Upper lobe of left lung (tissue), 6 donors: ENCODE data around the gene AGBL1. TPM values are rescaled to one million over a fixed set of nuclear protein-coding genes. Genes with fewer than 3 reads are reported as not detected.
A peak's percentile ranks its signal among the peaks of the same experiment; 100 is the strongest.

ENCODE experiments used
- ATAC-seq, 2 donors: fragments of 200-7000 bp; cut with Tn5 transposase; one replicate each; pipeline ENCODE4 v1.9.1; 2022; ENCODE audit warnings: mild to moderate bottlenecking in 2 of 2, moderate library complexity in 2 of 2; ENCODE audit not compliant: low FRiP score in 2 of 2
- DNase-seq, 2 donors: peaks; one replicate each; pipeline ENCODE4 v3.0.0-alpha.2; 2019 to 2020
- H3K27ac ChIP-seq, 4 donors: fragments of 200-600 bp; sonication (generic); one replicate each; pipeline ENCODE4 v1.5.1; 2016 to 2019
- H3K27me3 ChIP-seq, 4 donors: fragments of 200-600 bp; sonication (generic); one replicate each; pipeline ENCODE4 v1.5.1; 2017 to 2019
- H3K36me3 ChIP-seq, 4 donors: fragments of 200-600 bp; sonication (generic); one replicate each; pipeline ENCODE4 v1.5.1; 2016 to 2019
- H3K4me1 ChIP-seq, 4 donors: fragments of 200-600 bp; sonication (generic); one replicate each; pipeline ENCODE4 v1.5.1; 2018 to 2019
- H3K4me3 ChIP-seq, 4 donors: fragments of 200-600 bp; sonication (generic); one replicate each; pipeline ENCODE4 v1.5.1; 2017 to 2019; ENCODE audit warnings: mild to moderate bottlenecking in 2 of 4, moderate library complexity in 1 of 4
- H3K9me3 ChIP-seq, 4 donors: fragments of 200-600 bp; sonication (generic); one replicate each; pipeline ENCODE4 v1.5.1; 2018 to 2019
- CTCF ChIP-seq, 6 experiments: fragments of 450-650 bp in 4 of 6; fragments of 200-600 bp in 2 of 6; sonication (generic) in 2 of 6; IDR thresholded peaks; one replicate each; pipeline ENCODE4 v1.5.1; 2016 to 2019; ENCODE audit warnings: antibody characterized with exemption in 6 of 6
- EP300 ChIP-seq, 4 donors: sonication (generic); formaldehyde crosslinking; IDR thresholded peaks; one replicate each; pipeline ENCODE4 v1.5.1; 2017; ENCODE audit warnings: antibody characterized with exemption in 4 of 4, control low read depth in 2 of 4
- POLR2A ChIP-seq, 4 donors: fragments of 450-650 bp; IDR thresholded peaks; one replicate each; pipeline ENCODE4 v1.5.1; 2016 to 2017; ENCODE audit warnings: antibody characterized with exemption in 4 of 4, mild to moderate bottlenecking in 2 of 4
- POLR2AphosphoS5 ChIP-seq, 2 donors: sonication (generic); formaldehyde crosslinking; IDR thresholded peaks; one replicate each; pipeline ENCODE4 v1.5.1; 2017; ENCODE audit warnings: antibody characterized with exemption in 2 of 2
- WGBS, 2 donors: methylation state at CpG; one replicate each; pipeline ENCODE4 v1.1.5; 2017 to 2018; 5-methylcytosine and 5-hydroxymethylcytosine counted together
- total RNA-seq, 6 donors: library from RNA; depleted of rRNA in 4 of 6; stranded (reverse); fragments of >200 nt in 4 of 6; gene quantifications; one replicate each; pipeline versions ENCODE4 v1.1.0 to v1.2.1, GENCODE V29; 2016 to 2021
- donor health status: DM: no; HTN: no; CAD: no; lungs with moderate emphysema.
- donor health status: DM: no; HTN: yes; CAD: no; lungs with severe emphysema.

AGBL1 gene
- total RNA-seq, 6 donors from 2014 or later = 3.1 to 23.0 (median 14.5) TPM

- 59 to 73% methylated on average over 5 of the region's 5 CpGs for WGBS, 2 donors
Measured at GRCh38 chr15:86911022-86911421, 831.4 kb downstream of the AGBL1 start.

GRCh38 chr15:86912661-86913060 lies 833.0 kb downstream of the AGBL1 start:
- no peak overlapping the region for H3K27ac ChIP-seq
- no peak for TF ChIP-seq POLR2A (IDR thresholded peaks at IDR 0.05)
- TF ChIP-seq POLR2AphosphoS5 (IDR thresholded peaks at IDR 0.05) = no peak
- no peak for TF ChIP-seq CTCF (IDR thresholded peaks at IDR 0.05)
- no peak for TF ChIP-seq EP300 (IDR thresholded peaks at IDR 0.05)
- no peaks in the 10 kb centered on the region for H3K9me3 ChIP-seq
- 83 to 87% methylated on average over 1 of the region's 1 CpG for WGBS, 2 donors
- H3K4me1 ChIP-seq = peaks cover 11 to 14% (median 13%) of the 10 kb centered on the region in 4 donors
- DNase-seq (no peak), ATAC-seq (no peak)
- no peak overlapping the region for H3K4me3 ChIP-seq
- no peaks in the 10 kb centered on the region for H3K27me3 ChIP-seq
- H3K36me3 ChIP-seq = no peaks in the 10 kb centered on the region

More at GRCh38 chr15:86911022-86911421, 831.4 kb downstream of the AGBL1 start:
- Histone ChIP-seq H3K4me1 (peaks cover 0 to 4% (median under 1%) of the 10 kb centered on the region in 4 donors), H3K27me3 (no peaks in the 10 kb centered on the region), H3K4me3 (no peak overlapping the region), H3K9me3 (no peaks in the 10 kb centered on the region), H3K27ac (no peak overlapping the region), H3K36me3 (no peaks in the 10 kb centered on the region)
- no peak for DNase-seq
- ATAC-seq = peak in 1 of 2 donors; percentile 60
- TF ChIP-seq EP300 (IDR thresholded peaks at IDR 0.05) (no peak), POLR2AphosphoS5 (IDR thresholded peaks at IDR 0.05) (no peak), CTCF (IDR thresholded peaks at IDR 0.05) (no peak)

GRCh38 chr15:86915811-86916331 lies 836.2 kb downstream of the AGBL1 start:
- Histone ChIP-seq H3K27me3 (no peaks in the 10 kb centered on the region), H3K4me3 (no peak overlapping the region), H3K27ac (no peak overlapping the region), H3K36me3 (no peaks in the 10 kb centered on the region), H3K4me1 (peaks cover 11 to 14% (median 13%) of the 10 kb centered on the region in 4 donors), H3K9me3 (no peaks in the 10 kb centered on the region)
- DNase-seq (peak in 1 of 2 donors; percentile 55), ATAC-seq (peak in 1 of 2 donors; percentile 60)
- no peak for TF ChIP-seq POLR2AphosphoS5 (IDR thresholded peaks at IDR 0.05)
- TF ChIP-seq CTCF (IDR thresholded peaks at IDR 0.05) = peak in 5 of 6 experiments; percentile 26 to 44 (median 34)
- 19 to 24% methylated on average over 7 to 12 of the region's 12 CpGs for WGBS, 2 donors

GRCh38 chr15:86916671-86917360 lies 837.1 kb downstream of the AGBL1 start:
- 36 to 54% methylated on average over 12 of the region's 12 CpGs for WGBS, 2 donors
- DNase-seq (peak in 1 of 2 donors; percentile 46), ATAC-seq (no peak)
- Histone ChIP-seq H3K4me3 (no peak overlapping the region), H3K27ac (no peak overlapping the region), H3K27me3 (no peaks in the 10 kb centered on the region), H3K4me1 (peaks cover 11 to 14% (median 13%) of the 10 kb centered on the region in 4 donors), H3K9me3 (no peaks in the 10 kb centered on the region), H3K36me3 (no peaks in the 10 kb centered on the region)
- TF ChIP-seq EP300 (IDR thresholded peaks at IDR 0.05) (no peak), POLR2A (IDR thresholded peaks at IDR 0.05) (no peak), POLR2AphosphoS5 (IDR thresholded peaks at IDR 0.05) (no peak), CTCF (IDR thresholded peaks at IDR 0.05) (no peak)

GRCh38 chr15:86917361-86917671 lies 837.6 kb downstream of the AGBL1 start:
- ATAC-seq (no peak), DNase-seq (no peak)
- Histone ChIP-seq H3K9me3 (no peaks in the 10 kb centered on the region), H3K27ac (no peak overlapping the region), H3K36me3 (no peaks in the 10 kb centered on the region), H3K4me1 (peaks cover 11 to 14% (median 13%) of the 10 kb centered on the region in 4 donors), H3K4me3 (no peak overlapping the region), H3K27me3 (no peaks in the 10 kb centered on the region)
- 86 to 93% methylated on average over 5 of the region's 5 CpGs for WGBS, 2 donors
- TF ChIP-seq EP300 (IDR thresholded peaks at IDR 0.05) (no peak), POLR2A (IDR thresholded peaks at IDR 0.05) (no peak), CTCF (IDR thresholded peaks at IDR 0.05) (no peak), POLR2AphosphoS5 (IDR thresholded peaks at IDR 0.05) (no peak)
